Measurements from ENCODE around the gene MACROD2.
"Not testable (repeated sequence)": the region's sequence is repeated elsewhere in the genome, so short reads cannot be mapped to it uniquely, and the experiment has no call there.

The MACROD2 gene

GRCh38 chr20:15756754-15757115 is 1761.4 kb downstream of the MACROD2 start:
- DNase-seq: no peak

- no peak for DNase-seq
These were observed 1764.3 kb downstream of the MACROD2 start for GRCh38 chr20:15759594-15759993.

- DNase-seq: no peak
These were observed 1764.8 kb downstream of the MACROD2 start for GRCh38 chr20:15760001-15760621.

- DNase-seq: no peak
These were observed 1768.0 kb downstream of the MACROD2 start for GRCh38 chr20:15763366-15763765.

GRCh38 chr20:15767586-15767985 is 1772.3 kb downstream of the MACROD2 start:
- DNase-seq: no peak

GRCh38 chr20:15767999-15768741 is 1772.9 kb downstream of the MACROD2 start:
- no peak for DNase-seq

GRCh38 chr20:15772826-15773225 is 1777.5 kb downstream of the MACROD2 start:
- DNase-seq: no peak

- DNase-seq: no peak
These were observed 1779.6 kb downstream of the MACROD2 start for GRCh38 chr20:15774926-15775325.

- no peak for DNase-seq
These were observed 1781.6 kb downstream of the MACROD2 start for GRCh38 chr20:15776770-15777466.

- no peak for DNase-seq
These were observed 1788.7 kb downstream of the MACROD2 start for GRCh38 chr20:15784020-15784419.

GRCh38 chr20:15789079-15789478 is 1793.8 kb downstream of the MACROD2 start:
- no peak for DNase-seq

GRCh38 chr20:15792855-15793254 is 1797.5 kb downstream of the MACROD2 start:
- DNase-seq: no peak

- DNase-seq: no peak
These were observed 1799.1 kb downstream of the MACROD2 start for GRCh38 chr20:15794409-15794808.

GRCh38 chr20:15795305-15796019 is 1800.1 kb downstream of the MACROD2 start:
- no peak for DNase-seq

- no peak for DNase-seq
These were observed 1804.6 kb downstream of the MACROD2 start for GRCh38 chr20:15799871-15800270.

GRCh38 chr20:15802020-15802419 is 1806.7 kb downstream of the MACROD2 start:
- DNase-seq: no peak

GRCh38 chr20:15805154-15805553 is 1809.8 kb downstream of the MACROD2 start:
- DNase-seq: no peak

- no peak for DNase-seq
These were observed 1810.8 kb downstream of the MACROD2 start for GRCh38 chr20:15806105-15806504.

GRCh38 chr20:15807271-15807670 is 1812.0 kb downstream of the MACROD2 start:
- no peak for DNase-seq

GRCh38 chr20:15807771-15808170 is 1812.5 kb downstream of the MACROD2 start:
- not testable (repeated sequence) for DNase-seq

GRCh38 chr20:15811951-15812350 is 1816.6 kb downstream of the MACROD2 start:
- DNase-seq: no peak

GRCh38 chr20:15812696-15813095 is 1817.4 kb downstream of the MACROD2 start:
- no peak for DNase-seq

- no peak for DNase-seq
These were observed 1819.0 kb downstream of the MACROD2 start for GRCh38 chr20:15814360-15814759.

Measured in activated naive CD4-positive, alpha-beta T cell (primary cell).